Cardiac muscle cell (in vitro differentiated cells and primary cell): ENCODE data around the gene RASA3. TPM values are rescaled to one million over a fixed set of nuclear protein-coding genes. Genes with fewer than 3 reads are reported as not detected.
"Not testable (repeated sequence)": the region's sequence is repeated elsewhere in the genome, so short reads cannot be mapped to it uniquely, and the experiment has no call there.

Experiments
- DNase-seq, 2 donors: peaks; one replicate each; pipeline versions ENCODE4 v3.0.0 to v3.0.0-alpha.2; 2010 to 2017; ENCODE audit warnings: low read depth in 1 of 2, low spot score in 1 of 2
- H3K27ac ChIP-seq: fragments of 200-600 bp; sonication (generic); 2 replicates; pipeline ENCODE4 v1.5.1; 2016
- H3K27me3 ChIP-seq: fragments of 200-600 bp; sonication (generic); 2 replicates; pipeline ENCODE4 v1.6.0; 2016; ENCODE audit warnings: control low read depth
- H3K36me3 ChIP-seq: fragments of 200-600 bp; sonication (generic); 2 replicates; pipeline ENCODE4 v1.5.1; 2016; ENCODE audit warnings: control low read depth
- H3K4me1 ChIP-seq: fragments of 200-600 bp; sonication (generic); 2 replicates; pipeline ENCODE4 v1.8.1; 2017; ENCODE audit warnings: low read depth, mild to moderate bottlenecking, mixed run types
- H3K4me3 ChIP-seq: fragments of 200-600 bp; sonication (generic); 2 replicates; pipeline ENCODE4 v1.5.1; 2016; ENCODE audit warnings: mild to moderate bottlenecking
- H3K9me3 ChIP-seq: fragments of 200-600 bp; sonication (generic); 2 replicates; pipeline ENCODE4 v1.5.1; 2017; ENCODE audit warnings: low read depth, mild to moderate bottlenecking, control low read depth
- polyA plus RNA-seq: library from polyadenylated mRNA; unstranded; fragments of >200 nt; fragmentation: Nextera tagmentation; extraction: Ambion mirVana; gene quantifications from 2 replicates; pipeline ENCODE4 v1.2.1, GENCODE V29; 2016
- total RNA-seq: library from RNA; depleted of rRNA; stranded (reverse); fragments of >200 nt; gene quantifications from 2 replicates; pipeline ENCODE4 v1.2.3, GENCODE V29; 2016
- TF ChIP-seq, protein P1 (sequence below): IDR thresholded peaks from 2 replicates; pipeline ENCODE4 v1.5.1; 2012; ENCODE audit warnings: low read depth, mild to moderate bottlenecking, low read length

The RASA3 gene
- total and polyA plus RNA-seq, 2 experiments from 2014 or later: 14.0 to 26.0 TPM

GRCh38 chr13:114120591-114121011 is 11.8 kb downstream of the RASA3 start:
- H3K4me1 ChIP-seq: peaks cover 31% of the 10 kb centered on the region
- no peak for DNase-seq
- H3K4me3 ChIP-seq: no peak overlapping the region
- H3K36me3 ChIP-seq: no peaks in the 10 kb centered on the region
- TF ChIP-seq, protein P1, sequence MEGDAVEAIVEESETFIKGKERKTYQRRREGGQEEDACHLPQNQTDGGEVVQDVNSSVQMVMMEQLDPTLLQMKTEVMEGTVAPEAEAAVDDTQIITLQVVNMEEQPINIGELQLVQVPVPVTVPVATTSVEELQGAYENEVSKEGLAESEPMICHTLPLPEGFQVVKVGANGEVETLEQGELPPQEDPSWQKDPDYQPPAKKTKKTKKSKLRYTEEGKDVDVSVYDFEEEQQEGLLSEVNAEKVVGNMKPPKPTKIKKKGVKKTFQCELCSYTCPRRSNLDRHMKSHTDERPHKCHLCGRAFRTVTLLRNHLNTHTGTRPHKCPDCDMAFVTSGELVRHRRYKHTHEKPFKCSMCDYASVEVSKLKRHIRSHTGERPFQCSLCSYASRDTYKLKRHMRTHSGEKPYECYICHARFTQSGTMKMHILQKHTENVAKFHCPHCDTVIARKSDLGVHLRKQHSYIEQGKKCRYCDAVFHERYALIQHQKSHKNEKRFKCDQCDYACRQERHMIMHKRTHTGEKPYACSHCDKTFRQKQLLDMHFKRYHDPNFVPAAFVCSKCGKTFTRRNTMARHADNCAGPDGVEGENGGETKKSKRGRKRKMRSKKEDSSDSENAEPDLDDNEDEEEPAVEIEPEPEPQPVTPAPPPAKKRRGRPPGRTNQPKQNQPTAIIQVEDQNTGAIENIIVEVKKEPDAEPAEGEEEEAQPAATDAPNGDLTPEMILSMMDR: no peak
- H3K27me3 ChIP-seq: no peaks in the 10 kb centered on the region
- peak overlapping the region; percentile 75 for H3K27ac ChIP-seq
- no peaks in the 10 kb centered on the region for H3K9me3 ChIP-seq

DNA sequence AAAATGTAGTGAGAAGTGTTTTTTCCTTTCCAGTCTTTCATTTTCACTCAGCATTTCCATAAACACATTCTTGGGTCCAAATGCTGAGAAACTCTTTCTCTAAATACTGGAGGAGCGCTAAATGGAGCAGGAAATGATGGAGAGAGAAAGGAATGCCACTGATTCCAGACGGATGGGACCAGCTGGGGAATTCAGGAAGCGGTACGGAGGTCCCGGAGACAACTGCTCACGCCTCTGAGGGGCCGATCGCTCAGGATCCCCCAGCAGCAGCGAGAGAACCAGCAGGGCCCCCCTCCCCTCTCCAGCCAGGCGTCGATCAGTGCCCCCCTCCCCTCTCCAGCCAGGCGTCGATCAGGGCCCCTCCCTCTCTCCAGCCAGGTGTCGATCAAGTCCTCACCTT is 13.2 kb downstream of the RASA3 start:
- TF ChIP-seq, protein P1: no peak
- Histone ChIP-seq H3K9me3 (no peaks in the 10 kb centered on the region), H3K36me3 (no peaks in the 10 kb centered on the region), H3K4me1 (peaks cover 37% of the 10 kb centered on the region), H3K27me3 (no peaks in the 10 kb centered on the region), H3K4me3 (no peak overlapping the region), H3K27ac (peak overlapping the region; percentile 78)
- DNase-seq: peak; percentile 44 to 92

- Histone ChIP-seq H3K27ac (peak overlapping the region; percentile 78), H3K27me3 (no peaks in the 10 kb centered on the region), H3K36me3 (no peaks in the 10 kb centered on the region), H3K9me3 (no peaks in the 10 kb centered on the region), H3K4me1 (peaks cover 37% of the 10 kb centered on the region), H3K4me3 (no peak overlapping the region)
- TF ChIP-seq, protein P1: no peak
- DNase-seq: peak in 1 of 2 donors; percentile 62
These were observed 13.8 kb downstream of the RASA3 start for GRCh38 chr13:114118511-114119123.

GRCh38 chr13:114118086-114118485 is 14.3 kb downstream of the RASA3 start:
- peak overlapping the region; percentile 78 for H3K27ac ChIP-seq

GRCh38 chr13:114117341-114117874 is 15.0 kb downstream of the RASA3 start:
- not testable (repeated sequence) for H3K9me3 ChIP-seq, H3K27me3 ChIP-seq, DNase-seq, H3K4me3 ChIP-seq, H3K36me3 ChIP-seq, H3K27ac ChIP-seq
- H3K4me1 ChIP-seq: peaks cover 43% of the 10 kb centered on the region

More at GRCh38 chr13:114118086-114118485, 14.3 kb downstream of the RASA3 start:
- H3K27me3 ChIP-seq: no peaks in the 10 kb centered on the region
- peaks cover 37% of the 10 kb centered on the region for H3K4me1 ChIP-seq
- TF ChIP-seq, protein P1: no peak
- DNase-seq: no peak
- H3K36me3 ChIP-seq: no peaks in the 10 kb centered on the region
- no peak overlapping the region for H3K4me3 ChIP-seq
- no peaks in the 10 kb centered on the region for H3K9me3 ChIP-seq

DNA sequence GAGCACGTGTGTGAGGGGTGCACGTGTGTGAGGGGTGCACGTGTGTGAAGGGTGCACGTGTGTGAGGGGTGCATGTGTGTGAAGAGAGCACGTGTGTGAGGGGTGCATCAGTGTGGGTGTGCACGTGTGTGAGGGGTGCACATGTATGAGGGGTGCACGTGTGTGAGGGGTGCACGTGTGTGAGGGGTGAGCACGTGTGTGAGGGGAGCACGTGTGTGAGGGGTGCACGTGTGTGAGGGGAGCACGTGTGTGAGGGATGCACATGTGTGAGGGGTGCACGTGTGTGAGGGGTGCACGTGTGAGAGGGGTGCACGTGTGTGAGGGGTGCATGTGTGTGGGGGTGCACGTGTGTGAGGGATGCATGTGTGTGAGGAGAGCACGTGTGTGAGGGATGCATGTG is 15.7 kb downstream of the RASA3 start:
- Histone ChIP-seq H3K4me3 (no peak overlapping the region), H3K27me3 (no peaks in the 10 kb centered on the region), H3K4me1 (peaks cover 43% of the 10 kb centered on the region), H3K9me3 (no peaks in the 10 kb centered on the region), H3K36me3 (no peaks in the 10 kb centered on the region), H3K27ac (no peak overlapping the region)
- TF ChIP-seq, protein P1: no peak
- no peak for DNase-seq
